Stimulated activated CD4-positive, alpha-beta T cell treated with anti-CD3 and anti-CD28 coated beads, Interleukin-2, amount 100 ng/mL, for 24 hours (primary cell): ENCODE measurements around the gene SUCLG2.

ENCODE experiments used
- DNase-seq, 2 donors: peaks; one replicate each; pipeline ENCODE4 v3.0.0-alpha.2; 2020

SUCLG2 gene

GRCh38 chr3:67648229-67648628, 6.2 kb downstream of the SUCLG2 start:
- no peak for DNase-seq

GRCh38 chr3:67647390-67647878, 7.0 kb downstream of the SUCLG2 start:
- DNase-seq, result no peak

GRCh38 chr3:67646586-67647234, 7.7 kb downstream of the SUCLG2 start:
- DNase-seq, result no peak

- no peak for DNase-seq
Measured at GRCh38 chr3:67644827-67645226, 9.6 kb downstream of the SUCLG2 start.

- DNase-seq, result no peak
Measured at GRCh38 chr3:67642734-67643133, 11.7 kb downstream of the SUCLG2 start.

- no peak for DNase-seq
Measured at GRCh38 chr3:67642190-67642589, 12.2 kb downstream of the SUCLG2 start.

GRCh38 chr3:67641451-67641850, 13.0 kb downstream of the SUCLG2 start:
- DNase-seq, result no peak

GRCh38 chr3:67640023-67640660, 14.3 kb downstream of the SUCLG2 start:
- no peak for DNase-seq

- no peak for DNase-seq
Measured at GRCh38 chr3:67637255-67637900, 17.0 kb downstream of the SUCLG2 start.

GRCh38 chr3:67635806-67636205, 18.6 kb downstream of the SUCLG2 start:
- no peak for DNase-seq

- DNase-seq, result no peak
Measured at GRCh38 chr3:67635257-67635656, 19.2 kb downstream of the SUCLG2 start.

- DNase-seq, result no peak
Measured at GRCh38 chr3:67630666-67631362, 23.6 kb downstream of the SUCLG2 start.

- no peak for DNase-seq
Measured at GRCh38 chr3:67624687-67625086, 29.7 kb downstream of the SUCLG2 start.

- no peak for DNase-seq
Measured at GRCh38 chr3:67624078-67624477, 30.3 kb downstream of the SUCLG2 start.

- DNase-seq, result no peak
Measured at GRCh38 chr3:67622652-67623051, 31.8 kb downstream of the SUCLG2 start.

GRCh38 chr3:67620869-67621268, 33.5 kb downstream of the SUCLG2 start:
- no peak for DNase-seq

- DNase-seq, result no peak
Measured at GRCh38 chr3:67619991-67620390, 34.4 kb downstream of the SUCLG2 start.

GRCh38 chr3:67617518-67617917, 36.9 kb downstream of the SUCLG2 start:
- DNase-seq, result no peak

- DNase-seq, result no peak
Measured at GRCh38 chr3:67616046-67616445, 38.4 kb downstream of the SUCLG2 start.

GRCh38 chr3:67614195-67614594, 40.2 kb downstream of the SUCLG2 start:
- no peak for DNase-seq

GRCh38 chr3:67610458-67610857, 44.0 kb downstream of the SUCLG2 start:
- DNase-seq, result no peak

- DNase-seq, result no peak
Measured at GRCh38 chr3:67609709-67610108, 44.7 kb downstream of the SUCLG2 start.

GRCh38 chr3:67608034-67608433, 46.4 kb downstream of the SUCLG2 start:
- DNase-seq, result no peak

GRCh38 chr3:67605377-67605776, 49.0 kb downstream of the SUCLG2 start:
- no peak for DNase-seq
